Spleen (tissue), 7 donors: ENCODE results near the gene GPC4.

Experiments used
- POLR2A ChIP-seq, 3 donors: fragments of 450-650 bp; IDR thresholded peaks; one replicate each; pipeline ENCODE4 v1.5.1; 2017; ENCODE audit warnings: antibody characterized with exemption in 3 of 3, mild to moderate bottlenecking in 1 of 3
- POLR2AphosphoS5 ChIP-seq, 3 donors: sonication (generic); formaldehyde crosslinking; IDR thresholded peaks; one replicate each; pipeline ENCODE4 v1.5.1; 2017; ENCODE audit warnings: antibody characterized with exemption in 3 of 3
- TF ChIP-seq, protein P1 (sequence below), 11 experiments: fragments of 200-600 bp in 7 of 11; fragments of 450-650 bp in 4 of 11; sonication (generic) in 4 of 11; IDR thresholded peaks in 8 of 11; conservative IDR thresholded peaks in 3 of 11; 1 replicate in 7 of 11; 2 replicates in 4 of 11; pipeline versions ENCODE4 v1.4.0 to v1.8.0; 2016 to 2021; ENCODE audit warnings: antibody characterized with exemption in 11 of 11, inconsistent platforms in 4 of 11, mild to moderate bottlenecking in 1 of 11
- donor health status: DM: no; HTN: no; CAD: no; lungs with moderate emphysema.
- donor health status: DM: no; HTN: no; CAD: no.
- donor health status: DM: no; HTN: no; CAD: no.

DNA sequence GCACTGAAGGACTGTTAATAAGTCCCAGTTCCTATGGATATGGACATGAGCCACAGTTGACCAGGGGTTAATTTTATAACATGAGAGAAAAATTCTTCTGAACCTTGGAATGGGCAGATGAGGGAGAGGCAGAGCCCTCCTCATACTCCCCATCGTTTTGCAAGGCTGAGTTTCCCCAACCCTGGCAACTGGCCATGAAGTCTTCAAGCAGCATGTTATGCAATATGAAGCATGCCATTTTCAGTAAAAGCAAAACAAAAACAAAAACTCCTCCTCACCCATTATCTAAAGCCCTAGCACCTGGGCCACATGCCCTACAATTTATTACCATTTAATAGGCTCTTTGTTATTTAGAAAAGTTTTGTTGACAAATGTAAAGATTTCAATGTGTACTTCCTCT lies 64.5 kb downstream of the GPC4 start:
- TF ChIP-seq, protein P1, sequence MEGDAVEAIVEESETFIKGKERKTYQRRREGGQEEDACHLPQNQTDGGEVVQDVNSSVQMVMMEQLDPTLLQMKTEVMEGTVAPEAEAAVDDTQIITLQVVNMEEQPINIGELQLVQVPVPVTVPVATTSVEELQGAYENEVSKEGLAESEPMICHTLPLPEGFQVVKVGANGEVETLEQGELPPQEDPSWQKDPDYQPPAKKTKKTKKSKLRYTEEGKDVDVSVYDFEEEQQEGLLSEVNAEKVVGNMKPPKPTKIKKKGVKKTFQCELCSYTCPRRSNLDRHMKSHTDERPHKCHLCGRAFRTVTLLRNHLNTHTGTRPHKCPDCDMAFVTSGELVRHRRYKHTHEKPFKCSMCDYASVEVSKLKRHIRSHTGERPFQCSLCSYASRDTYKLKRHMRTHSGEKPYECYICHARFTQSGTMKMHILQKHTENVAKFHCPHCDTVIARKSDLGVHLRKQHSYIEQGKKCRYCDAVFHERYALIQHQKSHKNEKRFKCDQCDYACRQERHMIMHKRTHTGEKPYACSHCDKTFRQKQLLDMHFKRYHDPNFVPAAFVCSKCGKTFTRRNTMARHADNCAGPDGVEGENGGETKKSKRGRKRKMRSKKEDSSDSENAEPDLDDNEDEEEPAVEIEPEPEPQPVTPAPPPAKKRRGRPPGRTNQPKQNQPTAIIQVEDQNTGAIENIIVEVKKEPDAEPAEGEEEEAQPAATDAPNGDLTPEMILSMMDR (IDR thresholded peaks at IDR 0.05 in 8 of 11, conservative IDR thresholded peaks at IDR 0.05 in 3 of 11), result no peak
- TF ChIP-seq POLR2A (IDR thresholded peaks at IDR 0.05), result no peak
- no peak for TF ChIP-seq POLR2AphosphoS5 (IDR thresholded peaks at IDR 0.05)
